Keratinocyte (primary cell): ENCODE data around the gene AKIRIN1. TPM values are rescaled to one million over a fixed set of nuclear protein-coding genes. Genes with fewer than 3 reads are reported as not detected.

Source experiments
- DNase-seq: peaks from one replicate; pipeline ENCODE4 v3.0.0-alpha.2; 2011; ENCODE audit warnings: low read depth, missing footprints, low spot score
- FAIRE-seq: peaks from 2 replicates; lab custom pipeline; 2011; peaks lifted over from hg19 to GRCh38; lab: Jason Lieb, UNC
- H2AFZ ChIP-seq: 2 replicates; pipeline ENCODE4 v1.6.0; 2012; ENCODE audit warnings: low read length, control low read depth, inconsistent platforms; ENCODE audit not compliant: control insufficient read depth
- H3K27ac ChIP-seq: 2 replicates; pipeline ENCODE4 v1.5.1; 2011; ENCODE audit warnings: low read length; ENCODE audit not compliant: control insufficient read depth, insufficient read depth
- H3K27me3 ChIP-seq: 3 replicates; pipeline ENCODE4 v1.6.0; 2011; ENCODE audit warnings: low read length; ENCODE audit not compliant: control insufficient read depth, insufficient read depth; ENCODE audit errors: extremely low read depth
- H3K36me3 ChIP-seq, 2 experiments: 2 replicates in 1 of 2; 3 replicates in 1 of 2; pipeline ENCODE4 v1.5.1; 2011; ENCODE audit warnings: low read length in 2 of 2, mild to moderate bottlenecking in 1 of 2; ENCODE audit not compliant: control insufficient read depth in 2 of 2, insufficient read depth in 2 of 2; ENCODE audit errors: extremely low read depth in 1 of 2
- H3K4me1 ChIP-seq: 3 replicates; pipeline ENCODE4 v1.5.1; 2011; ENCODE audit warnings: low read length; ENCODE audit not compliant: control insufficient read depth, insufficient read depth; ENCODE audit errors: extremely low read depth
- H3K4me2 ChIP-seq: 3 replicates; pipeline ENCODE4 v1.6.0; 2011; ENCODE audit warnings: low read depth, low read length; ENCODE audit not compliant: control insufficient read depth, insufficient read depth; ENCODE audit errors: extremely low read depth
- H3K4me3 ChIP-seq, 3 experiments: fragments of 200-600 bp in 1 of 3; sonication (generic) in 1 of 3; 2 replicates in 2 of 3; 3 replicates in 1 of 3; pipeline ENCODE4 v1.5.1; 2011 to 2016; ENCODE audit warnings: low read length in 3 of 3, mild to moderate bottlenecking in 3 of 3, control low read depth in 2 of 3, inconsistent platforms in 1 of 3, low read depth in 1 of 3, mixed read lengths in 1 of 3, mixed run types in 1 of 3, moderate library complexity in 1 of 3; ENCODE audit not compliant: control insufficient read depth in 2 of 3, insufficient read depth in 2 of 3; ENCODE audit errors: extremely low read depth in 1 of 3
- H3K79me2 ChIP-seq: 2 replicates; pipeline ENCODE4 v1.6.0; 2012; ENCODE audit warnings: low read length; ENCODE audit not compliant: control insufficient read depth, insufficient read depth
- H3K9ac ChIP-seq: 3 replicates; pipeline ENCODE4 v1.6.0; 2011; ENCODE audit warnings: low read length; ENCODE audit not compliant: control insufficient read depth, insufficient read depth; ENCODE audit errors: extremely low read depth
- H3K9me1 ChIP-seq: 3 replicates; pipeline ENCODE4 v1.6.0; 2011; ENCODE audit warnings: low read length; ENCODE audit not compliant: control insufficient read depth, insufficient read depth; ENCODE audit errors: extremely low read depth
- H3K9me3 ChIP-seq: 2 replicates; pipeline ENCODE4 v1.5.1; 2012; ENCODE audit warnings: low read depth, low read length; ENCODE audit not compliant: control insufficient read depth
- H4K20me1 ChIP-seq: 3 replicates; pipeline ENCODE4 v1.6.0; 2011; ENCODE audit warnings: low read length; ENCODE audit not compliant: control insufficient read depth, insufficient read depth; ENCODE audit errors: extremely low read depth
- CTCF ChIP-seq, 3 experiments: IDR thresholded peaks in 1 of 3; conservative IDR thresholded peaks in 1 of 3; optimal IDR thresholded peaks in 1 of 3; 2 replicates in 2 of 3; 3 replicates in 1 of 3; pipeline versions ENCODE3 to v1.5.1; 2011; ENCODE audit warnings: low read length in 3 of 3, mild to moderate bottlenecking in 3 of 3, moderate library complexity in 2 of 3, control low read depth in 1 of 3, inconsistent platforms in 1 of 3; ENCODE audit not compliant: insufficient read depth in 2 of 3; ENCODE audit errors: extremely low read depth in 1 of 3
- EZH2 ChIP-seq: IDR thresholded peaks from one replicate; pipeline ENCODE4 v1.6.1; 2012; ENCODE audit warnings: inconsistent platforms, mild to moderate bottlenecking, low read length, moderate library complexity
- dilution Hi-C: fragments of 300-500 bp; cut with MboI; formaldehyde crosslinking; loops from one replicate; pipeline ENCODE4 v1.7.0; 2020; ENCODE audit warnings: low sequenced_read_pairs; ENCODE audit not compliant: extremely low pct_ligation_motif_present
- polyA plus RNA-seq, 5 experiments: library from polyadenylated mRNA; depleted of rRNA in 3 of 5; stranded (reverse) in 3 of 5; stranded (forward) in 1 of 5; unstranded in 1 of 5; fragments of >200 nt; gene quantifications; 1 replicate in 1 of 5; 2 replicates in 3 of 5; 3 replicates in 1 of 5; pipeline versions ENCODE4 v1.2.1 to v1.2.3, GENCODE V29; 2011 to 2012; ENCODE audit warnings: missing spikeins in 2 of 5, low read depth in 1 of 5, low replicate concordance in 1 of 5

The AKIRIN1 gene
- polyA plus RNA-seq, 1 donor (not counting 4 experiments of a cell fraction or from before 2014, with no cell fraction given) = 111 TPM

- peak overlapping the region; percentile 94 for H3K4me2 ChIP-seq
- dilution Hi-C loops = no loop called here
These were observed 1.1 kb upstream of the AKIRIN1 start for GRCh38 chr1:38989979-38990378.

GRCh38 chr1:38990386-38990737 lies 714 bp upstream of the AKIRIN1 start:
- Histone ChIP-seq H3K4me1 (peaks cover 40% of the 10 kb centered on the region), H4K20me1 (peaks cover 17% of the 10 kb centered on the region), H3K4me2 (peak overlapping the region; percentile 94), H3K79me2 (peaks cover 43% of the 10 kb centered on the region), H3K27me3 (no peaks in the 10 kb centered on the region), H3K9ac (peak overlapping the region; percentile 89), H3K36me3 (peaks cover 3 to 5% of the 10 kb centered on the region in 2 experiments), H3K9me3 (no peaks in the 10 kb centered on the region), H3K27ac (peak overlapping the region; percentile 82), H3K4me3 (peak overlapping the region; percentile 68 to 90 (median 79)), H2AFZ (peak overlapping the region; percentile 59), H3K9me1 (no peaks in the 10 kb centered on the region)
- DNase-seq = no peak
- TF ChIP-seq EZH2 = no peak
- TF ChIP-seq CTCF (optimal IDR thresholded peaks at IDR 0.05 in 1 of 3, IDR thresholded peaks at IDR 0.05 in 1 of 3, conservative IDR thresholded peaks at IDR 0.05 in 1 of 3; ENCODE audit: extremely low read depth in 1 of 3, insufficient read depth in 2 of 3, low read length in 3 of 3) = no peak
- dilution Hi-C loops = no loop called here
- peak; percentile 41 for FAIRE-seq

More at GRCh38 chr1:38989979-38990378, 1.1 kb upstream of the AKIRIN1 start:
- H3K79me2 ChIP-seq = peaks cover 40% of the 10 kb centered on the region
- H3K9me3 ChIP-seq = no peaks in the 10 kb centered on the region
- peaks cover under 1 to 3% of the 10 kb centered on the region in 2 experiments for H3K36me3 ChIP-seq
- peaks cover 13% of the 10 kb centered on the region for H4K20me1 ChIP-seq
- peak overlapping the region; percentile 42 for H3K9ac ChIP-seq
- no peak for TF ChIP-seq CTCF (optimal IDR thresholded peaks at IDR 0.05 in 1 of 3, IDR thresholded peaks at IDR 0.05 in 1 of 3, conservative IDR thresholded peaks at IDR 0.05 in 1 of 3; ENCODE audit: extremely low read depth in 1 of 3, insufficient read depth in 2 of 3, low read length in 3 of 3)
- TF ChIP-seq EZH2 = no peak
- H3K27me3 ChIP-seq = no peaks in the 10 kb centered on the region
- H3K27ac ChIP-seq = peak overlapping the region; percentile 82
- peaks cover 42% of the 10 kb centered on the region for H3K4me1 ChIP-seq
- H2AFZ ChIP-seq = peak overlapping the region; percentile 59
- no peak for FAIRE-seq
- no peak for DNase-seq
- peak overlapping the region in 1 of 3 experiments; percentile 79 for H3K4me3 ChIP-seq
- H3K9me1 ChIP-seq = no peaks in the 10 kb centered on the region
